Esophagus muscularis mucosa (tissue), 4 donors: ENCODE measurements around the gene MTNR1A. TPM values are rescaled to one million over a fixed set of nuclear protein-coding genes. Genes with fewer than 3 reads are reported as not detected.

Source experiments
- DNase-seq: peaks from one replicate; pipeline ENCODE4 v3.0.0-alpha.2; 2017; ENCODE audit errors: extremely low spot score
- H3K27ac ChIP-seq, 4 donors: fragments of 200-600 bp; sonication (generic); replicated peaks in 1 of 4; 1 replicate in 3 of 4; 2 replicates in 1 of 4; pipeline ENCODE4 v1.5.1; 2016 to 2019; ENCODE audit warnings: mild to moderate bottlenecking in 1 of 4
- H3K27me3 ChIP-seq, 4 donors: fragments of 200-600 bp; sonication (generic); one replicate each; pipeline versions ENCODE4 v1.5.1 to v1.6.0; 2016 to 2019
- H3K36me3 ChIP-seq, 4 donors: fragments of 200-600 bp; sonication (generic); one replicate each; pipeline ENCODE4 v1.5.1; 2016 to 2019
- H3K4me1 ChIP-seq, 4 donors: fragments of 200-600 bp; sonication (generic); one replicate each; pipeline ENCODE4 v1.5.1; 2016 to 2019
- H3K4me3 ChIP-seq, 4 donors: fragments of 200-600 bp; sonication (generic); 1 replicate in 2 of 4; 2 replicates in 2 of 4; pipeline ENCODE4 v1.5.1; 2016 to 2019; ENCODE audit warnings: mild to moderate bottlenecking in 4 of 4, moderate library complexity in 1 of 4
- H3K9me3 ChIP-seq, 4 donors: fragments of 200-600 bp; sonication (generic); 1 replicate in 3 of 4; 2 replicates in 1 of 4; pipeline ENCODE4 v1.5.1; 2016 to 2019
- CTCF ChIP-seq, 3 experiments: fragments of 200-600 bp in 2 of 3; fragments of 450-650 bp in 1 of 3; sonication (generic) in 2 of 3; IDR thresholded peaks; one replicate each; pipeline ENCODE4 v1.5.1; 2017 to 2019; ENCODE audit warnings: antibody characterized with exemption in 3 of 3, mild to moderate bottlenecking in 2 of 3, moderate library complexity in 1 of 3
- EP300 ChIP-seq: sonication (generic); formaldehyde crosslinking; IDR thresholded peaks from one replicate; pipeline ENCODE4 v1.6.1; 2017; ENCODE audit warnings: antibody characterized with exemption
- POLR2A ChIP-seq: fragments of 450-650 bp; IDR thresholded peaks from one replicate; pipeline ENCODE4 v1.6.1; 2017; ENCODE audit warnings: antibody characterized with exemption, moderate library complexity, mild to moderate bottlenecking, low read depth
- POLR2AphosphoS5 ChIP-seq, 2 donors: sonication (generic); formaldehyde crosslinking; IDR thresholded peaks; one replicate each; pipeline ENCODE4 v1.6.1; 2017; ENCODE audit warnings: antibody characterized with exemption in 2 of 2
- WGBS: methylation state at CpG from one replicate; pipeline ENCODE4 v1.1.5; 2018; 5-methylcytosine and 5-hydroxymethylcytosine counted together
- intact Hi-C: fragments of 100-400 bp; cut with DNase I; formaldehyde crosslinking; loops from one replicate; pipeline ENCODE4 v1.15.1; 2023
- total RNA-seq, 4 donors: library from RNA; depleted of rRNA; stranded (reverse); fragments of >200 nt; gene quantifications; one replicate each; pipeline versions ENCODE4 v1.1.0 to v1.2.1, GENCODE V29; 2016

Gene MTNR1A
- total RNA-seq, 4 donors from 2014 or later = not detected

- H3K36me3 ChIP-seq = peaks cover 6 to 39% (median 19%) of the 10 kb centered on the region in 4 donors
- WGBS = 74% methylated on average over 8 of the region's 8 CpGs
- no peaks in the 10 kb centered on the region for H3K9me3 ChIP-seq
- no peaks in the 10 kb centered on the region for H3K4me1 ChIP-seq
- H3K27ac ChIP-seq = no peak overlapping the region
- H3K27me3 ChIP-seq = no peaks in the 10 kb centered on the region
- intact Hi-C loops = loop anchor here (2.0 to 5.0 kb wide), 2 partner anchors 114 to 289 kb away; no protein-coding TSS in a partner anchor
- no peak overlapping the region for H3K4me3 ChIP-seq
- DNase-seq = no peak
- TF ChIP-seq CTCF (IDR thresholded peaks at IDR 0.05) (no peak), POLR2A (no peak), POLR2AphosphoS5 (IDR thresholded peaks at IDR 0.05) (no peak), EP300 (no peak)
Observed at GRCh38 chr4:186586205-186586604, 30.8 kb upstream of the MTNR1A start.

- no peaks in the 10 kb centered on the region for H3K27me3 ChIP-seq
- TF ChIP-seq POLR2AphosphoS5 (IDR thresholded peaks at IDR 0.05) = no peak
- TF ChIP-seq EP300 = no peak
- TF ChIP-seq CTCF (IDR thresholded peaks at IDR 0.05) = no peak
- TF ChIP-seq POLR2A = no peak
- intact Hi-C loops = loop anchor here (5.0 kb wide), 1 partner anchor 113 kb away; no protein-coding TSS in a partner anchor
- H3K4me1 ChIP-seq = no peaks in the 10 kb centered on the region
- 83% methylated on average over 6 of the region's 6 CpGs for WGBS
- H3K9me3 ChIP-seq = no peaks in the 10 kb centered on the region
- no peak overlapping the region for H3K4me3 ChIP-seq
- DNase-seq = no peak
- H3K36me3 ChIP-seq = peaks cover 6 to 30% (median 19%) of the 10 kb centered on the region in 4 donors
- H3K27ac ChIP-seq = no peak overlapping the region
Observed at GRCh38 chr4:186584912-186585311, 29.5 kb upstream of the MTNR1A start.

- Histone ChIP-seq H3K4me1 (no peaks in the 10 kb centered on the region), H3K9me3 (no peaks in the 10 kb centered on the region), H3K27me3 (no peaks in the 10 kb centered on the region), H3K27ac (no peak overlapping the region), H3K36me3 (peaks cover 0 to 15% (median 7%) of the 10 kb centered on the region in 4 donors), H3K4me3 (no peak overlapping the region)
- no peak for TF ChIP-seq CTCF (IDR thresholded peaks at IDR 0.05)
- intact Hi-C loops = no loop called here
- DNase-seq = no peak
- 96% methylated on average over 6 of the region's 6 CpGs for WGBS
Observed at GRCh38 chr4:186581421-186581820, 26.1 kb upstream of the MTNR1A start.

- no peak for TF ChIP-seq EP300
- no peak for TF ChIP-seq POLR2A
- TF ChIP-seq POLR2AphosphoS5 (IDR thresholded peaks at IDR 0.05) = no peak
- no peak for TF ChIP-seq CTCF (IDR thresholded peaks at IDR 0.05)
- H3K4me1 ChIP-seq = no peaks in the 10 kb centered on the region
- no peak overlapping the region for H3K27ac ChIP-seq
- 83% methylated on average over 1 of the region's 1 CpG for WGBS
- no peak for DNase-seq
- no peaks in the 10 kb centered on the region for H3K27me3 ChIP-seq
- intact Hi-C loops = no loop called here
- H3K36me3 ChIP-seq = peaks cover 0 to 15% (median 7%) of the 10 kb centered on the region in 4 donors
- H3K9me3 ChIP-seq = no peaks in the 10 kb centered on the region
- no peak overlapping the region for H3K4me3 ChIP-seq
Observed at GRCh38 chr4:186580669-186581068, 25.3 kb upstream of the MTNR1A start.
